HG03378 (cell line): ENCODE results near the gene GPR50.

Experiments
- ATAC-seq: cut with Tn5 transposase; IDR thresholded peaks from one replicate; pipeline ENCODE4 v1.9.1; 2021; ENCODE audit warnings: mild to moderate bottlenecking, moderate library complexity; ENCODE audit not compliant: unreplicated experiment

Gene GPR50

GRCh38 chrX:151226941-151227340 lies 50.6 kb downstream of the GPR50 start:
- no peak for ATAC-seq

- ATAC-seq = no peak
Observed at GRCh38 chrX:151227627-151228026, 51.2 kb downstream of the GPR50 start.

GRCh38 chrX:151228935-151229334 lies 52.6 kb downstream of the GPR50 start:
- no peak for ATAC-seq
